Measurements from ENCODE around the gene FAM174C. TPM values are rescaled to one million over a fixed set of nuclear protein-coding genes. Genes with fewer than 3 reads are reported as not detected.

Gene FAM174C
- total RNA-seq, 4 donors from 2014 or later: 44.3 to 72.5 (median 58.2) TPM

DNA sequence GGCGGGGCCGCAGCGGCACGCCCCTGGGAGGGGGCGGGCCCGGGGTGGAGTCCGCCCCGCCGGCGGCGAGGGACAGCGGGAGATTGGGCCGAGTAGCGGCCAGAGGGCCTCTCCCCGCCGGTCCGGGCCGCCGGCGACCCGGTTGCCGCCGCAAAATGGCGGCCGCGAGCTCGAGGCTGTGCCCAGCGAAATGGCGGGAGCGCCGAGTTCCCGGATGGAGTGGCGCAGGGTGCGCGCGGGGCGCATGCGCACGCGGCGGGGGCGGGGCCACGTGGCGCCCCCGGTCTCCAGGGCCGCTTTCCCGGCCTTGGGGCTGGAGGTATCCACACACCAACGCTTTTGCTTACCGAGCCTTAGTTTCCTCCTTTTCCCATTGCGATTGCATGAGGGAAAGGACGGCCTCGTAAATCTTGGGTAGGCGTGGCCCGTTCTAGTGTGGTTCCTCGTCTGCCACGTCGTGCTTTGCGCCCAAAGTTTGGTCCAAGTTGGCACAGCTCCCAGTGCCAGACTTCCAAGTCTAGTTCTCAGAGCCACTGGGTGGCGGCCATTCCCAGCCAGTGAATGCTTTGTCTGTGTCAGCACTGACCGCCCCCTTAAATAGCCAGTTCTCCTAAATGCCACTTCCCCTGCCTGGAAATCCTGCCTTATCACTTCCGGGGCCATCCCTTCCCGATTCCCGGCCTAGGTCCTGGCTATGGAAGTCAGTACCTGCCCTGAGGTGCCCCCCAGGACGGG, 5.7 kb upstream of the FAM174C start:
- under 1% methylated on average over 23 of the region's 64 CpGs for WGBS
- H3K27me3 ChIP-seq: no peaks in the 10 kb centered on the region
- H3K4me1 ChIP-seq: peaks cover 95% of the 10 kb centered on the region
- peak overlapping the region; percentile 100 for H3K27ac ChIP-seq
- peak overlapping the region; percentile 80 for H3K4me3 ChIP-seq
- TF ChIP-seq POLR2A (IDR thresholded peaks at IDR 0.05) (no peak), POLR2AphosphoS5 (IDR thresholded peaks at IDR 0.05) (peak in 2 of 3 donors; percentile 20 to 72), EP300 (IDR thresholded peaks at IDR 0.05) (no peak)
- TF ChIP-seq, protein P1, sequence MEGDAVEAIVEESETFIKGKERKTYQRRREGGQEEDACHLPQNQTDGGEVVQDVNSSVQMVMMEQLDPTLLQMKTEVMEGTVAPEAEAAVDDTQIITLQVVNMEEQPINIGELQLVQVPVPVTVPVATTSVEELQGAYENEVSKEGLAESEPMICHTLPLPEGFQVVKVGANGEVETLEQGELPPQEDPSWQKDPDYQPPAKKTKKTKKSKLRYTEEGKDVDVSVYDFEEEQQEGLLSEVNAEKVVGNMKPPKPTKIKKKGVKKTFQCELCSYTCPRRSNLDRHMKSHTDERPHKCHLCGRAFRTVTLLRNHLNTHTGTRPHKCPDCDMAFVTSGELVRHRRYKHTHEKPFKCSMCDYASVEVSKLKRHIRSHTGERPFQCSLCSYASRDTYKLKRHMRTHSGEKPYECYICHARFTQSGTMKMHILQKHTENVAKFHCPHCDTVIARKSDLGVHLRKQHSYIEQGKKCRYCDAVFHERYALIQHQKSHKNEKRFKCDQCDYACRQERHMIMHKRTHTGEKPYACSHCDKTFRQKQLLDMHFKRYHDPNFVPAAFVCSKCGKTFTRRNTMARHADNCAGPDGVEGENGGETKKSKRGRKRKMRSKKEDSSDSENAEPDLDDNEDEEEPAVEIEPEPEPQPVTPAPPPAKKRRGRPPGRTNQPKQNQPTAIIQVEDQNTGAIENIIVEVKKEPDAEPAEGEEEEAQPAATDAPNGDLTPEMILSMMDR (IDR thresholded peaks at IDR 0.05): no peak
- peak; percentile 93 for DNase-seq (ENCODE audit: low spot score in 2 of 2)
- H3K9me3 ChIP-seq: no peaks in the 10 kb centered on the region
- peaks cover 39% of the 10 kb centered on the region for H3K36me3 ChIP-seq

DNA sequence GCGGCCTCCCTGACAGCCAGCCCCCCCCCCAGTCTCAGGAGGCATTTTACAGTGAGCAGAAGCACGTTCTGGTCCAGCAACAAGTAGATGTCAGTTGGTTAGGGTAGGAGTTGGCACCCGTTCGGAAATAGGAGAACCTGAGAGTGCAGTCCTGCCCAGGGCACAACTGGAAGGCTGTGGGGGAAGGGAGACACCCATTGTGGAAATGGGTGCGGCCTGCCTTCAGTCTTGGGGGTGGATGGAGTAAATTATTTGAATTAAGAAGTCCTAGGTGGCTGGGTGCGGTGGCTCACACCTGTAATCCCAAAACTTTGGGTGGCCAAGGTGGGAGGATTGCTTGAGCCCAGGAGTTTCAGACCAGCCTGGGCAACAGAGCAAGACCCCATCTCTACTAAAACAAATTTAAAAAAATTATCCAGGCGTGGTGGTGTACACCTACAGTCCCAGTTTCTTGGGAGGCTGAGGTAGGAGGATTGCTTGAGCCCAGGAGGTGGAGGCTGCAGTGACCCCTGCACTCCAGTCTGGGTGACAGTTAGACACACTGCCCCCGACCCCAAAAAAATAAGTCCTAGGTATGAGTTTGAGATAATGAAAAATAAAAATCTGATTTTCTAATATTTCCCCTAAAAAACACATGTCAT, 5.0 kb upstream of the FAM174C start:
- Histone ChIP-seq H3K4me1 (peaks cover 93% of the 10 kb centered on the region), H3K4me3 (peak overlapping the region; percentile 80), H3K27ac (peak overlapping the region; percentile 100), H3K9me3 (no peaks in the 10 kb centered on the region), H3K36me3 (peaks cover 40% of the 10 kb centered on the region), H3K27me3 (no peaks in the 10 kb centered on the region)
- no peak for DNase-seq (ENCODE audit: low spot score in 2 of 2)
- WGBS: 22% methylated on average over 8 of the region's 8 CpGs
- TF ChIP-seq POLR2A (IDR thresholded peaks at IDR 0.05) (no peak), POLR2AphosphoS5 (IDR thresholded peaks at IDR 0.05) (no peak), EP300 (IDR thresholded peaks at IDR 0.05) (no peak)
- TF ChIP-seq, protein P1 (IDR thresholded peaks at IDR 0.05): no peak

DNA sequence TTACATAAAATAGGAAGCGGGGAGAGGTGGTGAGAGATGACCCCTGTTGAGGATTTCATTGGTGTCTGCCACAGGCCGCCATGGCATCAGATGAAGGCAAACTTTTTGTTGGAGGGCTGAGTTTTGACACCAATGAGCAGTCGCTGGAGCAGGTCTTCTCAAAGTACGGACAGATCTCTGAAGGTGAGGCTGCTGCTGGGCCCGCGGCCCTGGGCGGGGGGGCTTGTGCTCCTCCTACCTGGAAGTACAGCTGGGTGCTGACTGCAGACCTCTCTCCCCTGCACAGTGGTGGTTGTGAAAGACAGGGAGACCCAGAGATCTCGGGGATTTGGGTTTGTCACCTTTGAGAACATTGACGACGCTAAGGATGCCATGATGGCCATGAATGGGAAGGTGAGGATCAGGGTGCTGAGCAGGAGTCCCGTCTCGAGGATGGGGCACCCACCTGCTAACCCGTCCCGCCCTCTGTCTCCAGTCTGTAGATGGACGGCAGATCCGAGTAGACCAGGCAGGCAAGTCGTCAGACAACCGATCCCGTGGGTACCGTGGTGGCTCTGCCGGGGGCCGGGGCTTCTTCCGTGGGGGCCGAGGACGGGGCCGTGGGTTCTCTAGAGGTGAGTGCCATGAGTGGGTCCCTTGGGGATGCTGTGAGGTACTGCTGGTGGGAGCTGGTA, 4.3 kb upstream of the FAM174C start:
- H3K9me3 ChIP-seq: no peaks in the 10 kb centered on the region
- TF ChIP-seq EP300 (IDR thresholded peaks at IDR 0.05): no peak
- no peak for TF ChIP-seq POLR2A (IDR thresholded peaks at IDR 0.05)
- TF ChIP-seq POLR2AphosphoS5 (IDR thresholded peaks at IDR 0.05): no peak
- TF ChIP-seq, protein P1 (IDR thresholded peaks at IDR 0.05): no peak
- H3K27me3 ChIP-seq: no peaks in the 10 kb centered on the region
- H3K4me1 ChIP-seq: peaks cover 88% of the 10 kb centered on the region
- H3K27ac ChIP-seq: peak overlapping the region; percentile 100
- peak overlapping the region; percentile 80 for H3K4me3 ChIP-seq
- 34% methylated on average over 16 of the region's 26 CpGs for WGBS
- DNase-seq (ENCODE audit: low spot score in 2 of 2): no peak
- peaks cover 40% of the 10 kb centered on the region for H3K36me3 ChIP-seq

DNA sequence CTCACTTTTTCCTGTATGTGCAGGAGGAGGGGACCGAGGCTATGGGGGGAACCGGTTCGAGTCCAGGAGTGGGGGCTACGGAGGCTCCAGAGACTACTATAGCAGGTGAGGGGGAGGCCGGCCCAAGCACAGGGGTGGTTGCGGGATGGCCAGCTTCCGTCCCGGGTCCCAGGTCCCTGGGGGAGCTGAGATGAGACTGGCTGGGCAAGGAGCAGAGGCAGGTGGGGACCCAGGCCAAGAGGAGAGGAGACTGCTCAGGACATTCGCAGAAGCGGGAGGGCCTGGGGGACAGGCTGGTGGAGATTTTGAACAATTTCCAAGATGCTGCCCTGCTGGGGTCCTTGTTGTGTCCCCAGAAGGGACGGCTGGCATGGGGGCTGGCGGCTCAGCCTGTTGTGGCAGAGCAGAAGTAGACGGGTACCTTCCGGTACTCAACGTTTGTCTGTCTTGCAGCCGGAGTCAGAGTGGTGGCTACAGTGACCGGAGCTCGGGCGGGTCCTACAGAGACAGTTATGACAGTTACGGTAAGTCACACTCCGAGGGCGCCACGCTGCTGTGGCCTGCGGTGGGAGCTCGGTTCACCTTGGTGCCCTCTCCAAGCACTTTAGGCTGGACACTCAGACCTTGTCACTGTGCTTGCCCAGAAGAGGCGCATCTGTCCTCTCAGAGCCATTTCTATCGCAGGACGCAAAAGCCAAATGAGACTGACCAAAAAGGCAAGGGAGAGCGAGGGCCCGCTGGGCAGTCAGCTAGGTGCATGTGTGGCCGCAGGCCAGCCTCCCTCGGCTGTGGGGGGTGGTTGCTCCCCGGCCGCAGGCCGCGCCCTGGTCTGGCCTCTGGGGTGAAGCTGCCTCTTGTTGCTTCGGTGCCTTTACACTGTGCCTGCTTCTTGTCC, 3.6 kb upstream of the FAM174C start:
- Histone ChIP-seq H3K27ac (peak overlapping the region; percentile 100), H3K27me3 (no peaks in the 10 kb centered on the region), H3K4me1 (peaks cover 88% of the 10 kb centered on the region), H3K4me3 (peak overlapping the region; percentile 80), H3K9me3 (no peaks in the 10 kb centered on the region), H3K36me3 (peaks cover 40% of the 10 kb centered on the region)
- TF ChIP-seq POLR2A (IDR thresholded peaks at IDR 0.05): no peak
- TF ChIP-seq POLR2AphosphoS5 (IDR thresholded peaks at IDR 0.05): no peak
- 77% methylated on average over 37 of the region's 37 CpGs for WGBS
- DNase-seq (ENCODE audit: low spot score in 2 of 2): no peak

Measured in suprapubic skin (tissue), 4 donors.